Karpas-422 (cell line): ENCODE measurements around the gene FILIP1L. TPM values are rescaled to one million over a fixed set of nuclear protein-coding genes. Genes with fewer than 3 reads are reported as not detected.

Experiments
- DNase-seq: peaks from one replicate; pipeline ENCODE4 v3.0.0-alpha.2; 2015
- H2AFZ ChIP-seq: fragments of 200-600 bp; sonication (generic); 2 replicates; pipeline ENCODE4 v1.6.1; 2014; ENCODE audit warnings: antibody characterized with exemption, low read length, mixed read lengths
- H3K27ac ChIP-seq: fragments of 200-600 bp; sonication (generic); 2 replicates; pipeline ENCODE4 v1.5.1; 2014; ENCODE audit warnings: mild to moderate bottlenecking, low read length, moderate library complexity
- H3K27me3 ChIP-seq: fragments of 200-600 bp; sonication (generic); 2 replicates; pipeline ENCODE4 v1.6.1; 2014; ENCODE audit warnings: low read length, mixed read lengths
- H3K36me3 ChIP-seq: fragments of 200-600 bp; sonication (generic); 2 replicates; pipeline ENCODE4 v1.6.1; 2014; ENCODE audit warnings: low read length, mixed read lengths; ENCODE audit not compliant: insufficient read depth
- H3K4me1 ChIP-seq: fragments of 200-600 bp; sonication (generic); 2 replicates; pipeline ENCODE4 v1.6.1; 2014; ENCODE audit warnings: mild to moderate bottlenecking, low read length, mixed read lengths
- H3K4me2 ChIP-seq: fragments of 200-600 bp; sonication (generic); 2 replicates; pipeline ENCODE4 v1.6.1; 2014; ENCODE audit warnings: low read length, low read depth, mild to moderate bottlenecking; ENCODE audit not compliant: poor library complexity, severe bottlenecking
- H3K4me3 ChIP-seq: fragments of 200-600 bp; sonication (generic); 2 replicates; pipeline ENCODE4 v1.5.1; 2014; ENCODE audit warnings: mild to moderate bottlenecking, antibody characterized with exemption, low read length, mixed read lengths
- H3K79me2 ChIP-seq: fragments of 200-600 bp; sonication (generic); 2 replicates; pipeline ENCODE4 v1.6.1; 2014; ENCODE audit warnings: mild to moderate bottlenecking, low read length, mixed read lengths
- H3K9ac ChIP-seq: fragments of 200-600 bp; sonication (generic); 2 replicates; pipeline ENCODE4 v1.6.0; 2014; ENCODE audit warnings: low read length
- H3K9me2 ChIP-seq: fragments of 200-600 bp; sonication (generic), shearing (Covaris generic); replicated peaks from 2 replicates; pipeline ENCODE4 v1.6.0; 2014; ENCODE audit warnings: mild to moderate bottlenecking, low read length, moderate library complexity; ENCODE audit not compliant: insufficient read depth
- H3K9me3 ChIP-seq: fragments of 300-700, 200-600 bp; sonication (generic); 2 replicates; pipeline ENCODE4 v1.6.1; 2014; ENCODE audit warnings: low read length, mixed read lengths
- H4K20me1 ChIP-seq: fragments of 200-600 bp; sonication (generic); 2 replicates; pipeline ENCODE4 v1.6.1; 2014; ENCODE audit warnings: mild to moderate bottlenecking, antibody characterized with exemption, low read length, low read depth; ENCODE audit not compliant: insufficient read depth
- total RNA-seq: library from RNA; depleted of rRNA; stranded (reverse); fragments of >200 nt; shearing (Covaris generic); gene quantifications from 2 replicates; pipeline ENCODE4 v1.2.3, GENCODE V29; 2014; ENCODE audit warnings: low replicate concordance; rRNA removed

The FILIP1L gene
- total RNA-seq = 0.37 and 0.43 TPM in 2 replicates

DNA sequence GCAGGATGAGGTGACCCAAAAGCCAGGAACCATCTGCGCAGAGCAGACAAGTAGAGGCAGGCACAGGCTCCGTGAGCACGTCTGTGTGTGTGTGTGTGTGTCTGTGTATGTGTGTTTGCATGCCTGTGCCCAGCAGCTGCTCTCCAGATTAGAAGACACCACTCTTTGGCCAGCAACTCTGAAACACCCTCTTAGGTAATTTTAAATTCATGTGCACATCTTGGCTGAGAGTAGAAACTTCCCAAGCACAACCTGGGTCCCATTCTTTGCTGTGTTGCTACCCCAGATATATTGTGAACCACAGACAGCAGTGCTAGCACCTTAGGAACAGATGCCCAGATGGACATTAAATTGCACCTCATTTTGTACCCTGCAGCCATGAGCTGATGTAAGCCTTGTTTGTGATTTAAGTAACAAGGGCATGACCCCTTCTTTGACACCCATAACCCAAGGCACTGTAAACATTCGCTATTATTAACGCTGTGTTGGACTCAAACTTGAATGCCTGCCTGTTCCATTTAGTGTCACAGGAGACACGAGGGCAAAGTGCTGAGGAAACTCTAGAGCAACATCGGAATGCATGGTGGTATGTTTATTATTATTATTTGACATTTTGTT lies at the start of gene FILIP1L:
Gene FILIP1L (minus strand): TSS at position 89 of the 618 bp plus-strand sequence.
- no peak within 1 kb of the TSS for H3K27ac ChIP-seq
- no peak for DNase-seq
- H3K9me2 ChIP-seq = no peaks in the 10 kb centered on the region
- no peaks in the 10 kb centered on the region for H3K79me2 ChIP-seq
- no peak within 1 kb of the TSS for H3K4me2 ChIP-seq
- H3K4me3 ChIP-seq = no peak within 1 kb of the TSS
- no peaks in the 10 kb centered on the region for H3K4me1 ChIP-seq
- no peaks in the 10 kb centered on the region for H4K20me1 ChIP-seq
- H3K36me3 ChIP-seq = no peaks in the 10 kb centered on the region
- no peaks in the 10 kb centered on the region for H3K9me3 ChIP-seq
- H2AFZ ChIP-seq = no peak within 1 kb of the TSS
- H3K9ac ChIP-seq = no peak within 1 kb of the TSS
- H3K27me3 ChIP-seq = no peaks in the 10 kb centered on the region

DNA sequence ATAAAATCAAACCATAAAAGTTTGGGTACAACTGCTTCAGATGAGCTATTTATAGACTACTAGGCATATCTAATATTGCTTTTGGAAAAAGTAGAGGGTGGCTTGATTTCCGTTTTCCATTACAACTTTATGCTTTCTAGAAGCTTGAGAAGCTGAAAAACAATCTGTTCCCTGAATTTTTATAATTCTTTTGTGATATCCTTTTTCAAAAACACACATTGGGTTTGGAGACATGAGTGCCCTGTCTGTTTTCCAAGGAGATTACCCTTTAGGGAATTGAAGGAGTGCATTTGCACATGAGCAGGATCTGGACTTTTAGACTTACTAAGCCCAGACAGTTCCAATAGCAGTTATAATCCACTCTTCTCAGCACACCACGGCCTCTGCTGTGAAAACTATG lies 49.5 kb upstream of the FILIP1L start:
- DNase-seq = no peak
- no peaks in the 10 kb centered on the region for H4K20me1 ChIP-seq
- H3K9me2 ChIP-seq = no peaks in the 10 kb centered on the region
- H3K4me3 ChIP-seq = no peak overlapping the region
- no peak overlapping the region for H2AFZ ChIP-seq
- H3K27me3 ChIP-seq = no peaks in the 10 kb centered on the region
- H3K36me3 ChIP-seq = no peaks in the 10 kb centered on the region
- no peaks in the 10 kb centered on the region for H3K9me3 ChIP-seq
- no peaks in the 10 kb centered on the region for H3K79me2 ChIP-seq
- H3K9ac ChIP-seq = no peak overlapping the region
- H3K4me2 ChIP-seq = no peak overlapping the region
- H3K27ac ChIP-seq = no peak overlapping the region
- H3K4me1 ChIP-seq = no peaks in the 10 kb centered on the region

DNA sequence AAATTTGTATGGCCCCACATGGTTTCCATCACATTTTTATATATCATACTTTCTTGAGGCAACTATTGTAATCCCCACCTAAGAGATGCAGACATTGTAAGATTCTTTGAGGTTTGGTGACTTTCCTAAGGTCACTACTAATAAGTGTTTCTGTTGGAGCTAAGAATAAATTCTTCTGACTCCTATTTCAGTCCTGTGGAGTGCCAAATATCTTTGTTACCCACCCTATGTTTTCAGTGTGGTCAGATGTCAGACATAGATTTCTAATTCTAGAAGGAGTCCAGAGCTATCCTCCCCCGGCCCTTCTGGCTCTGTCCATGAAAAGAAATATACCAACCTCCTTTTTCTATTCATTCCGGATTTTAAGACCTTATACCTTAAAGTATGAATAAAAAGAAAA lies 46.2 kb upstream of the FILIP1L start:
- Histone ChIP-seq H4K20me1 (no peaks in the 10 kb centered on the region), H3K4me3 (no peak overlapping the region), H3K4me1 (no peaks in the 10 kb centered on the region), H3K4me2 (no peak overlapping the region), H3K9me2 (no peaks in the 10 kb centered on the region), H3K27me3 (no peaks in the 10 kb centered on the region), H3K27ac (no peak overlapping the region), H3K9me3 (peaks cover 3% of the 10 kb centered on the region), H3K9ac (no peak overlapping the region), H2AFZ (no peak overlapping the region), H3K36me3 (no peaks in the 10 kb centered on the region), H3K79me2 (no peaks in the 10 kb centered on the region)
- DNase-seq = no peak

DNA sequence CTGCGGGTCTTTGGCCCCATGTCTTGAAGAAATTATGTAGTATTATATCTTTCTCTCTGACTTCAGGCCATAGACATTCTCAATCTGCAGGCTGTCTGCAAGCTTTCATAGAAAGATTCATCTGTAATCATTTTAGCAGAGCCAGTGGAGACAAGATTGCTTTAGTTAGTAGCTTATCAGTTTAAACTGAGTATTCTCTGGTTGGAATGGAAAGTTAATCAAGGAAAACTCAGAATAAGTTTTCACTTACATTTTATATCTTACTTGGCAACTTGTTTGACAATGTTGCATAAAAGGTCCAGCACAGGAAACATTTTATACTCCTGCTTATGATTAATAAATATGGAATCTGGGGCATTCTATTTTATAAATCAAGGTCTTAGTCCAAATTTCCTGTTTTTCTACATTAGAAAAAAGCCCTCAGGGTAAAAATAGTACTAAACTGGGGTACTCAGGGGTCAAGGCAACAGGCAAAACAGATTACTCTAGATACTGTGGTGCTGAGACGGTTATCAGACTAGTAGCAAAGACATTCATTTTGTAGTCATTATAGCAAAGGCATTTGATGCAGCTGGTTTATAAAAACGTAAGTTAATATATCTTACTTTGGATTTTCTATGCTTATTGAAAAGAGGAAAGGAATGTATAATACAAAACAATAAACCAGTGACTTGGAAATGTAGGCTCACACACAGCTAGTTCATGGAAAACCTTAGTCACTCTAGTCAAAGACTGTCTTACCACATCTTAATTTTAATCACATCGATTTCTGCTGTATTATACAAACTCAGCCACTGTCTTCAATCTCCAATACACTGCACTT lies 45.2 kb upstream of the FILIP1L start:
- Histone ChIP-seq H3K9ac (no peak overlapping the region), H3K79me2 (no peaks in the 10 kb centered on the region), H3K4me2 (no peak overlapping the region)

DNA sequence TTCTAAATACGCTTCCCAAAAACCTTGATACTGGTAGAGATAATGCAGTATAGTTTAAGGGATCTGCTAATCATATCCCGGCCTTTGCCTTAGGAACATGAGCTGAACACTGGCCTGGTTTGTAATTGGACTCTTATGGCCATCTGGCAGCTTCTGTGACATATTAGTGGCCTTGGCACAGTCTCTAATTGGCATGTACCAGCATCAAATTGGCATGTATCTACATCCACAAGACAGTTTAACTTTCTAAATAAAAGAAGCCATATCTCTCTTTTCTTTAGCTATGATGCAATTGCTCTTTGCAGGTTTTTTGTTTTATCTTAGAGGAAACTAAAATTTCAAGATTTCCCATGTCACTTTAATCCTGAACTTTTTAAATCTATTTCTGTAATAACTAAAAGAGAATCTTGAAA lies 44.6 kb upstream of the FILIP1L start:
- H3K79me2 ChIP-seq = no peaks in the 10 kb centered on the region

More for the DNA sequence above, 45.2 kb upstream of the FILIP1L start:
- H3K4me1 ChIP-seq = no peaks in the 10 kb centered on the region
- H3K36me3 ChIP-seq = no peaks in the 10 kb centered on the region
- no peak for DNase-seq
- H3K27me3 ChIP-seq = no peaks in the 10 kb centered on the region
- no peak overlapping the region for H3K27ac ChIP-seq
- no peaks in the 10 kb centered on the region for H3K9me2 ChIP-seq
- H3K4me3 ChIP-seq = no peak overlapping the region
- H3K9me3 ChIP-seq = peaks cover 6% of the 10 kb centered on the region
- H4K20me1 ChIP-seq = no peaks in the 10 kb centered on the region
- H2AFZ ChIP-seq = no peak overlapping the region

DNA sequence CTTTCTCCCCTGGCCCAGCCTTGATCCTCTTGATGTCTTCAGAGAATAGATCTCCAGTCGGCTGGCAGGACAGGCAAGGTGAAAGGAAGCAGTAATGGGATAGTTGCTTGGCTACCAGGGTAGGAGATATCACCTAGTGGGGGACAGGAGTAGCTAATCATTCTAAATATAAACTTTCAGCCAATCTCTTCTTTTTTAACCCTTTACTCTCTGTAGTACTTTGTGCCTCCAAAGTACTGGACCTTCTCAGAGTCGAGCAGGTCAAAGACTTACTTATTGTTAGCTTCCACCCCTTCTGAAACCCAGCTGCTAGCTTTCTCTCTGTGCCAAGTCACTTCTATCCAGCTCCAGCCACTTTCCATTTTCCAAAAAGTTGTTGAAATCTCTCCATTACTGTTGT lies 43.4 kb upstream of the FILIP1L start:
- Histone ChIP-seq H2AFZ (no peak overlapping the region), H3K9me3 (peaks cover 6% of the 10 kb centered on the region), H4K20me1 (no peaks in the 10 kb centered on the region), H3K4me2 (no peak overlapping the region), H3K9me2 (no peaks in the 10 kb centered on the region), H3K9ac (no peak overlapping the region), H3K4me3 (no peak overlapping the region), H3K4me1 (no peaks in the 10 kb centered on the region), H3K36me3 (no peaks in the 10 kb centered on the region), H3K27me3 (no peaks in the 10 kb centered on the region), H3K27ac (no peak overlapping the region), H3K79me2 (no peaks in the 10 kb centered on the region)
- DNase-seq = no peak

More for the DNA sequence above, 44.6 kb upstream of the FILIP1L start:
- H3K27ac ChIP-seq = no peak overlapping the region
- H3K4me2 ChIP-seq = no peak overlapping the region
- H4K20me1 ChIP-seq = no peaks in the 10 kb centered on the region
- H3K9me3 ChIP-seq = peaks cover 6% of the 10 kb centered on the region
- no peak overlapping the region for H2AFZ ChIP-seq
- H3K27me3 ChIP-seq = no peaks in the 10 kb centered on the region
- H3K9ac ChIP-seq = no peak overlapping the region
- no peaks in the 10 kb centered on the region for H3K4me1 ChIP-seq
- no peaks in the 10 kb centered on the region for H3K36me3 ChIP-seq
- H3K4me3 ChIP-seq = no peak overlapping the region
- H3K9me2 ChIP-seq = no peaks in the 10 kb centered on the region
- no peak for DNase-seq

DNA sequence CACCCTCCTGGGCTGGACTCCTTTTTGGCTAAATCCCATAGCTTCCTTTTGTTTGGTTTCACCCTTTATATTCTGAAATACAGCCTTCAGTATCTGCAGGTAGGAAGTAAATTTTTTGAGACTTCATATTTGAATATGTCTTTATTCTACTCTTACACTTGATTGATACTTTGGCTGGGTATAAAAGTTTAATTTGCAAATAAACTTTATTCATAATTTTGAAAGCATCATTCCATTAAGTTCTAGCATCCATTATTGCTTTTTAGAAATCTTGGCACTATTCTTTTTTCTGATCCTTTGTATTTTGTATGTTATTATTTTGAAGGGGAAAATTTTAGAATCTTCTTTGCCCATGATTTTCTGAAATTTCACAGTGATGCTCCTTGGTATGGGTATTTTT lies 41.3 kb upstream of the FILIP1L start:
- DNase-seq = no peak
- no peaks in the 10 kb centered on the region for H4K20me1 ChIP-seq
- no peaks in the 10 kb centered on the region for H3K79me2 ChIP-seq
- no peaks in the 10 kb centered on the region for H3K4me1 ChIP-seq
- no peaks in the 10 kb centered on the region for H3K36me3 ChIP-seq
- no peak overlapping the region for H3K4me2 ChIP-seq
- H2AFZ ChIP-seq = no peak overlapping the region
- H3K9me3 ChIP-seq = peaks cover 6% of the 10 kb centered on the region
- no peaks in the 10 kb centered on the region for H3K9me2 ChIP-seq
- no peak overlapping the region for H3K27ac ChIP-seq
- no peak overlapping the region for H3K4me3 ChIP-seq
- H3K27me3 ChIP-seq = no peaks in the 10 kb centered on the region
- no peak overlapping the region for H3K9ac ChIP-seq

DNA sequence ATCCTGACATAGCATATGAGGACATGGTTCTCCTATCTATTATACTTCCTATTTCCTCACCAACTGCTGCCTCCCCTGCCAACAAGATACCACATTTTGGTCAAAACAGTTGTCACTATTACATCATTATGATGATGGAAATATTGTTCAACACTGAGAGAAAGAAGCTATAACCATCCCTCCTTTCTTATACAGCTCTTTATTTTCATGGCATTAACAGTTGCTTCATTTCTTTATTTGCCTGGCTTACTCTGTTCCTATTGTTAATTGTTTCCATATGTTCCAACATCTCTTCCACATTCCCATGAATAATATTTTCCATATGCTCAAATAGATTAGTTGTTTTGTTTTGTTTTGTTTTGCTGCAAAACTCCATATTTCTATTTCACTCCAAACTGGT lies 40.8 kb upstream of the FILIP1L start:
- Histone ChIP-seq H3K9me3 (peaks cover 6% of the 10 kb centered on the region), H3K4me2 (no peak overlapping the region), H3K79me2 (no peaks in the 10 kb centered on the region), H4K20me1 (no peaks in the 10 kb centered on the region), H3K4me3 (no peak overlapping the region), H3K9ac (no peak overlapping the region), H2AFZ (no peak overlapping the region), H3K27me3 (no peaks in the 10 kb centered on the region), H3K9me2 (no peaks in the 10 kb centered on the region), H3K36me3 (no peaks in the 10 kb centered on the region), H3K27ac (no peak overlapping the region), H3K4me1 (no peaks in the 10 kb centered on the region)
- no peak for DNase-seq
